NCI-H2081 treated with DMSO at 0.1 percent for 48 hours (cell line): ENCODE data around the gene ATRN.

Experiments used
- DNase-seq: peaks from one replicate; lab custom pipeline; 2025; lab: John Stamatoyannopoulos, UW

ATRN gene

DNA sequence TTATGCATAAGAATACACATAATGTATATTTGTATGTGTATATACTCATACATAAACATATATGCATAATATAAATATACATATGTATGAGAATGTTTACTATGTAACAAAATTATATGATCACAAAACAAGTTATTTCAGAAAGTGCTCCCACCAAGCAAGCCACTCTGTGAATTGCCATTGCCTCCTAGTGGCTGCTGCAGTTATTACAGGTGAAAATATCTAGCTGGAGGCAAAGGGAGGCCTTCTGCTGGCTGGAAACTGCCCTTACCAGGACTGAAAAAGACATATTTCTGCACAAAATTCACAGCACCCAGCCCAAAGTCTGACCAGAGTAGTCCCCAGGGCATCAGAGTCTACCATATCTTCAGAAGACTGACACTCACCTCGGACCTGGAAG, 225.4 kb downstream of the ATRN start:
- DNase-seq, result no peak

GRCh38 chr20:3696745-3697587, 226.1 kb downstream of the ATRN start:
- no peak for DNase-seq

GRCh38 chr20:3697588-3698305, 226.9 kb downstream of the ATRN start:
- no peak for DNase-seq

DNA sequence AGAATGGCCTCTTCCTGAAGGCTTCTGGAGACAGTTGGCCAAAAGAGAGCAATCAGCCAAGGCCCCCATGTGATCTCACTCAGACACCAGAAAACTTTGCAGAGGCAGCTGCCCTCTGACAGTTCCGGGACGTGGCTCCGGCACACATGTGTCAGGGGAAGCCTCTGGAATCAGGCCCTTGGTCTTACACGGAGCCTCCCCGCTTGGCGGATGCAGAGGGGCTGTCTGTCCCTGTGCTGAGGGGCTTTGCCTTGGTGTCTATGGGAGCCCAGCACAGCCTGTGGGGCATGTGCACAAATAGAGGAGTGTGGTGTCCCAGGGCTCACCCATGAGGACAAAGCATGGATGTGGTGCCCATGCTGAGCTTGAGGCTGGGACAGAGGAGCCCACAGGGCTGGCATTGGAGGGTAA, 227.8 kb downstream of the ATRN start:
- no peak for DNase-seq

DNA sequence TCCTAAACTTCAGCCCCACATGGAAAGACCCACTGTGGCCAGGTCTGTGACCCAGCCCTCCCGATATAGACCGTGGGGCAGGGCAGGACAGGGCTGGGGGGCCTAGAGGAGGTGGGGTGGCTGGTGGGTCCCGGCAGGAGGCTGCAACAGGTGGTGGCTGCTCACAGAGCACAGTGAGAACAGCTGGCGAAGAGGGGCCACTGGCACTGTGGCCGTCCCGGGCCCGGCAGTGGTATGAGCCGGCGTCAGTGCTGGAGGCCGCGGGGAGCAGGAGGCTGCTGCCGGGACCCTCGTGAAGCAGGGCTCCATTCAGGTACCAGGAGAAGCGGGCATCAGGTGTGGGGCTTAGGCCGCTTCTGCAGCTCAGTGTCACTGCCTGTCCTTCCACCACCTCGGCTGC, 228.2 kb downstream of the ATRN start:
- DNase-seq, result no peak
